Caki2 (cell line): Measurements from ENCODE around the gene NALCN. TPM values are rescaled to one million over a fixed set of nuclear protein-coding genes. Genes with fewer than 3 reads are reported as not detected.

ENCODE experiments used
- DNase-seq: peaks from one replicate; pipeline ENCODE4 v3.0.0-alpha.2; 2015; ENCODE audit warnings: low read depth
- in situ Hi-C: cut with HindIII; loops from 2 replicates; pipeline ENCODE4 v1.10.0; 2016; ENCODE audit warnings: low sequenced_read_pairs, low pct_unique_long_range_greater_than_20kb, mixed read lengths
- total RNA-seq: library from RNA; depleted of rRNA; stranded (reverse); fragments of >200 nt; shearing (Covaris generic); gene quantifications from 2 replicates; pipeline ENCODE4 v1.2.3, GENCODE V29; 2014; ENCODE audit warnings: low replicate concordance; rRNA removed

Gene NALCN
- total RNA-seq, 1 experiment from 2014 or later, result 0.34 TPM

DNA sequence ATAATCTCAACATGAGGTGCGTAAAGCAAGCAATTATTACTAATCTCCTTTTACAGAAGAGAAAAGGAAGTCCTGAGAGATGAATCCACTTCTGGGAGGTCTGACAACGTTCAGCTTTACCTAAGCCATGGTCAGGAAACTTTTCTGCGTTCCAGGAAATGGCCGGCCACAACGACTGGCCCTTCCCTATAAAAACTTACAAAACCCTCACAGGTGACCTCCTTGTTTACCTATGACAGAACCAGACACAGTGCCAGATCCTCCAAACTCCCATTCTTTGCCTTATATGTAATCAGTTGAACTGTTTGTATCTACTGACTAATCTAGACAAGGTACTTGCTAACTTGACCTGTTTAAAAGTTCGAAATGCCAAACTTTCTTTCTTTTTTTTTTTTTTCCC is 390.0 kb downstream of the NALCN start:
- DNase-seq, result no peak
- in situ Hi-C loops, result no loop called here

- no peak for DNase-seq
Measured at GRCh38 chr13:101025925-101026324, 390.4 kb downstream of the NALCN start.

DNA sequence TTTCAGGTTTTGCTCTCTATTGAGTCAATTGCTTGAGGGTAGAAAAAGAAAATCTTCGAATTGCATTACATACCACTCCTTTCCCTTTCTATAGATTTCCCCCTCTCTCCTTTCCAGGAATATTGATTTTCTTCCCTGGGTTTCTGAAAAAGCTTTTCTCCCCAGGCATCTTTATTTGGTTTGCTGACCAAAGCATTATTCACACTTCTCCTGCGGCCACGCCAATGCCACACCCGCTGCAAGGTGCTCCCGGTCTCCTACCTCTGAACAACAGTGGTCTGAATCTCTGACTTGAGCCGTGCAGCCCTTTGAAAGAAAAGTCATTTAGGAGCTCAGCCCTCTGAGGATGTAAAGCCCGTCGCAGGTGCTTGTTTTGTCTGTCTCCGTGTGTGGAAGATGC is 390.8 kb downstream of the NALCN start:
- no peak for DNase-seq
- in situ Hi-C loops, result no loop called here

More at GRCh38 chr13:101025925-101026324, 390.4 kb downstream of the NALCN start:
- in situ Hi-C loops, result no loop called here

DNA sequence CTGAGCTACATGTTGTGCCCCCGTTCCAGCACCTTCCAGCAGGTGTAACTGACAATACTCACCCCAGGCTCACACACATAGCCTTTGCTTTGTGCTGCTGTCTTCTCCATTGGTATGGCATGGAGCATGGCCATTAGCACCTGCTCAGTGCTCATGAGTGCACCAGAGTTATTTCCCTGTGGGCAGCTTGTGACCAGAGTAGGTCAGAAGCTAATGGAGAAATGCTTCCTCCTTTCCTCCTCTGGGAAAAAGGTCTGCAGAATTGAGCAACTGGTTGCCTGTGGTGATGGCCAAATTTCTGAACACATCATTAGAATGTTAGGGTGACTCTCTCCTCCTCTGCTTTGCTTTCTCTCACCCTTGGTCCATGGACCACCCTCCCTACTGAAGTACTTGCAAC is 397.2 kb downstream of the NALCN start:
- in situ Hi-C loops, result no loop called here
- DNase-seq, result no peak

GRCh38 chr13:101018720-101019119 is 397.6 kb downstream of the NALCN start:
- in situ Hi-C loops, result no loop called here
- peak; percentile 73 for DNase-seq

DNA sequence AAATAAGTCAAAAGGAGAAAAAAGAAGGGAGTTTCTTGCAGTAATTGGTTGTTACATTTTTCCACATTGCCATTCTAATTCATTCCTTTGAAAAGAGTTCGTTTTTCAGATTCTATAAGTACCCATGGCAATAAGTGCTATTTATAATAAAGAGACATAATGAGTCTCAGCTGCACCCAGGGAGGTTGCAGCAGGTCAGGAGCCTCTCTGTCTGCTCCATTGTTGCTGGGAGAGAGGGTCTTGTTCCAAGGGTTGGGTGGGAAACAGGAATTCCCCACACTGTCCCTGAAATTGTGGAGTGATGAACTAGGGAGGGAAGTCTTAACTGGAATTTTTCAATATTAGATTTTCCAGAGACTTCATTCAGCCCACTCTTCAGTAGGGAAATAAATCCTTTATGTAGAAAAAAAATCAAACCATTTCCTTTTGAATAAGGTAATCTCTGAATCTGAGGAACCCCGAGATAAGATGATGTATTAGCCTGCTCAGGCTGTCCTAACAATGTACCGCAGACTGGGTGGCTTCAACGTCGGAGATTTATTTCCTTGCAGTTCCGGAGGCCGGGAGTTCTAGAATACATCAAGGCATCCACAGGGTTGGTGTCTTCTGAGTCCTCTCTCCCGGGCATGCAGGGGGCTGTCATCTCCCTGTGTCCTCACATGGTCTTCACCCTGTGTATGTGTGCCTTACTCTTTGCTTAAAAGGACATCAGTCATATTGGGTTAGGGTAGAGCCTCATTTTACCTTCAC is 399.0 kb downstream of the NALCN start:
- in situ Hi-C loops, result no loop called here
- no peak for DNase-seq

DNA sequence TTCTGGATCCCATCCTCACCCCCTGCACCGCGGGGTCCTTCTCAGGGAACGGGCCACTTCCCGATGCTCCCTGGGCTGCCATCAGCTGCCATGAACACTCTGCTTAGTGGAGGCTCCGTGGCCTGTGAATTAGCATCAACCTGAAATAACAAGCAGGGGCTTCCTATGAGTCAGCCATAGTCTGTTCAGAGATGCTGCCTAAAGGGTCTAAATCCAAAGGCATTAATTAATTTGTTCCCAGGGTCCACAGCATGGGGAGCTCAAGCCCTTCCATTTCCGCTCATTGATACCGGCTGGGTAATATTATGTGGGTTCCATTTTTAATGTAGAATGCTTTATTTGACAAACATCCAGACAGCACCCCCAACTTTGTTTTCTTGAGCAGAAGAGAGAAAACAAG is 399.8 kb downstream of the NALCN start:
- in situ Hi-C loops, result no loop called here
- no peak for DNase-seq

- peak; percentile 4 for DNase-seq
- in situ Hi-C loops, result no loop called here
Measured at GRCh38 chr13:101013245-101013644, 403.1 kb downstream of the NALCN start.

GRCh38 chr13:101010100-101010499 is 406.2 kb downstream of the NALCN start:
- in situ Hi-C loops, result no loop called here
- no peak for DNase-seq

- no peak for DNase-seq
- in situ Hi-C loops, result no loop called here
Measured at GRCh38 chr13:101007245-101007644, 409.1 kb downstream of the NALCN start.

Other genes starting within 250 kb of the NALCN start
- gene ITGBL1, start 36.2 kb upstream of the NALCN start, total RNA-seq, result not detected in 2 replicates